IPS-18a (cell line): ENCODE measurements around the gene TRIM73.
"Not testable (repeated sequence)": the region's sequence is repeated elsewhere in the genome, so short reads cannot be mapped to it uniquely, and the experiment has no call there.

Experiments used
- H3K27ac ChIP-seq: one replicate; pipeline ENCODE4 v1.5.1; 2013; ENCODE audit warnings: low read length
- H3K27me3 ChIP-seq: one replicate; pipeline ENCODE4 v1.6.1; 2013; ENCODE audit warnings: mild to moderate bottlenecking, low read length; ENCODE audit not compliant: control insufficient read depth, insufficient read depth
- H3K36me3 ChIP-seq: one replicate; pipeline ENCODE4 v1.6.1; 2013; ENCODE audit warnings: low read depth, low read length; ENCODE audit not compliant: control insufficient read depth
- H3K4me1 ChIP-seq: one replicate; pipeline ENCODE4 v1.6.1; 2013; ENCODE audit warnings: low read depth, low read length; ENCODE audit not compliant: control insufficient read depth
- H3K4me3 ChIP-seq: one replicate; pipeline ENCODE4 v1.5.1; 2013; ENCODE audit warnings: low read length
- H3K9ac ChIP-seq: one replicate; pipeline ENCODE4 v1.6.1; 2013; ENCODE audit warnings: mild to moderate bottlenecking, low read length, moderate library complexity
- H3K9me3 ChIP-seq: one replicate; pipeline ENCODE4 v1.6.1; 2013; ENCODE audit warnings: low read depth, low read length; ENCODE audit not compliant: control insufficient read depth

Gene TRIM73

DNA sequence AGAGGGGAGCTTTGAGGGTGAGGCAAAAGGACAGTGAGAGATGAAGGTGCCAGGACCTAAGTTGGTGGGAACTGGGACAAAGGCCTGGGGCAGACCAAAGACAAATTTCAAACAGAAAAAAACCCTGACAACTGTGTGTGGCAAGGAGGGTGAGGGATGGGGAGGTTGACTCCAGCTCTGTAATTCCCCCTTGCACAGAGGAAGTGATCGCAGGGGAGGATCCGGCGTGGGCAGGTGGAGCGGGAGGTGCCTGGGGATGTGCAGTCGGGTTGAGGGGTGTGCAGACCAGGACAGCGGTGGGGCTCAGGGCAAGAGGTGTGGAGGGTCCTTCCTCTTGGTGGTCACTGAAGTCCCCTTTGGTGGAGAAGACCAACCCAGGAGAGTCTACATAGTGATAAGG lies 5.1 kb downstream of the TRIM73 start:
- H3K4me1 ChIP-seq, H3K9ac ChIP-seq: not testable (repeated sequence)

DNA sequence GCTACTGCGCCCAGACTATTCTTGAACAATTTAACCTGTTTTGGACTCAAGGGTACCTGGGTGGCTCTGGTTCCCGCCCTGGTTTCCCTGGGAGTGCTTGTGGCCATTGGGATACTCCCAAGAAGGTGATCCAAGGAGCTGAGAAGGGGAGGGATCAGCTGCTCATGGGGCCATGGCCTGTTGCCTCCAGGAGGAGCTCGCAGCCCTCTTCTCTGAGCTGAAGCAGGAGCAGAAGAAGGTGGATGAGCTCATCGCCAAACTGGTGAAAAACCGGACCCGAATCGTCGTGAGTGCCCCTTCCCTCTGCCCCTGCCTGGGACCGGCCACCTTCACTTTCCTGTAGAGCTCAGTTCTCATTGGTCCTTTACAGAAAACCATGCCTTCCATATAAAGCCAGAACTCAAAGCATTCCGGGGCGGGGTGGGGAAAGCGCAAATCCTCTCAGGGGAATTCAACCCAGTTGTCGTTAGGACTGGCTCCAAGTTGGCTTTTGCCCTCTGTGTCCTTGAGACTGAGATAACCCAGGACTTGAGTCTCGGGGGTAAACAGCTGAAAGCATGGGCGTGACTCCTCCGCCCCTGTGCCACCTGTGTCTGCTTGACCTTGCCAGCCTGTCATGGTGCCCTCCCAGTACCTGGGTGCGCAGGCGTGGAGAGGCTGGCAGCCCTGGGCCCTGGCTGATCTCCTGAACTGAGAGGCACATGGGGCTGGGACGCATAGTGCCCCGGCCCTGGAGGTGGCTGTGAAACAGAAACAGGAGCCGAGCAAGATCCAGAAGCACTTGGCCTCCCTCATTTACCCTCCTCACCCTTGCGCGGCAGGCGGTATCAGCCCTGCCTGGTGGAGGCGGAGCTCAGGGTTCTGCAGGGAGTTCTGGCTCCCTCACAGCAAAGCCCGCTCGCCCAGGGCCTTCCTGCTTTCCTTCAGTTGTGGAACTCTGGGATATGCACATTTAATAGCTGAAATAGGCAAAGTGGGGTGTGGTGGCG lies 8.3 kb downstream of the TRIM73 start:
- H3K9ac ChIP-seq, H3K36me3 ChIP-seq, H3K27ac ChIP-seq, H3K4me1 ChIP-seq, H3K9me3 ChIP-seq, H3K4me3 ChIP-seq, H3K27me3 ChIP-seq: not testable (repeated sequence)

More for the DNA sequence above, 5.1 kb downstream of the TRIM73 start:
- H3K27me3 ChIP-seq, H3K27ac ChIP-seq, H3K4me3 ChIP-seq, H3K9me3 ChIP-seq, H3K36me3 ChIP-seq: not testable (repeated sequence)

DNA sequence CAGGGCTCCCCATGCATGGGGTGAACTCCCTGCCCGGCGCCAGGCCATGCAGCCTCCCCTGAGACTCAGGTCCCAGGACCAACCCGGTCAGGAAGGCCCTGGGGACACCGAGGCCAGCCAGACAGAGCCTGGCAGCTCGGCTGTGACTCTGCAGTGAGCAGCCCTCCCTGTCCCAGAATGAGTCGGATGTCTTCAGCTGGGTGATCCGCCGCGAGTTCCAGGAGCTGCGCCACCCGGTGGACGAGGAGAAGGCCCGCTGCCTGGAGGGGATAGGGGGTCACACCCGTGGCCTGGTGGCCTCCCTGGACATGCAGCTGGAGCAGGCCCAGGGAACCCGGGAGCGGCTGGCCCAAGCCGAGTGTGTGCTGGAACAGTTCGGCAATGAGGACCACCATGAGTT lies 9.2 kb downstream of the TRIM73 start:
- not testable (repeated sequence) for H3K4me3 ChIP-seq, H3K9ac ChIP-seq, H3K27me3 ChIP-seq, H3K36me3 ChIP-seq, H3K4me1 ChIP-seq, H3K27ac ChIP-seq, H3K9me3 ChIP-seq

DNA sequence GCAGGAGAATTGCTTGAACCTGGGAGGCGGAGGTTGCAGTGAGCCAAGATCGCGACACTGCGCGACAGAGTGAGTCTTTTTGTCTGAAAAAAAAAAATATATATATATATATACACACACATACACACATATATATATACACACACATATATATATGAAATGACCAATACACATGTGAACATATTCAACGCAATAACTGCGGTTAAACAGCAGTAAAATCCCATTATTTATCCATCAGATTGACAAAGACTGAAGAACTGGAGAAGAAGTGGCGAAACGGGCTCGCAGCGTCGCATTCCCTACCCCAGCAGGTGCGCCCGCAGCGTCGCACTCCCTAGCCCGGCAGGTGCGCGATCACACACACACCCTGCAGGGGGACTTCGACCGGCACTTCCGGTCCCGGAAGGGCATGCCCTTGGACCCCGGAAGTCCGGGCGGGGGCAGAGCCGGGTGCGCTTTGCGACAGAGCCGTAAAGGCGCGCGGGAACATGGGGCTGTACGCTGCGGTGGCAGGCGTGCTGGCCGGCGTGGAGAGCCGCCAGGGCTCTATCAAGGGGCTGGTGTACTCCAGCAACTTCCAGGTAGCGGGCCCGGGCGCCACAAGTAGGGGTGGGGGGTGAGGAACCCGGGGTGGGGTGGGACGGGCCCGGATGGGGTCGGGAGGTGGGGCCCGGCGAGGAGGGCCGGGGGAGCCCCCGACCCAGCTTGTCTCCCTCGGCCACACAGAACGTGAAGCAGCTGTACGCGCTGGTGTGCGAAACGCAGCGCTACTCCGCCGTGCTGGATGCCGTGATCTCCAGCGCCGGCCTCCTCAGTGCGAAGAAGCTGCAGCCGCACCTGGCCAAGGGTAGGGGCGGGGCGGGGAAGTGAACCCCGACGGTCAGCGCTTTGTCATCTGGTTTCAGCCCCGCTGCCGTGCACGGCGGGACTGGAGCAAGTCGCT lies 14.7 kb downstream of the TRIM73 start:
- not testable (repeated sequence) for H3K27ac ChIP-seq, H3K4me1 ChIP-seq

GRCh38 chr7:75410823-75411173 lies 15.4 kb downstream of the TRIM73 start:
- H3K27ac ChIP-seq, H3K9ac ChIP-seq, H3K36me3 ChIP-seq, H3K4me1 ChIP-seq, H3K27me3 ChIP-seq, H3K4me3 ChIP-seq, H3K9me3 ChIP-seq: not testable (repeated sequence)

More for the DNA sequence above, 14.7 kb downstream of the TRIM73 start:
- not testable (repeated sequence) for H3K27me3 ChIP-seq, H3K36me3 ChIP-seq, H3K9ac ChIP-seq, H3K4me3 ChIP-seq, H3K9me3 ChIP-seq

GRCh38 chr7:75414204-75414603 lies 18.8 kb downstream of the TRIM73 start:
- H3K36me3 ChIP-seq, H3K4me3 ChIP-seq, H3K27me3 ChIP-seq, H3K4me1 ChIP-seq, H3K27ac ChIP-seq, H3K9ac ChIP-seq, H3K9me3 ChIP-seq: not testable (repeated sequence)

- H3K9me3 ChIP-seq, H3K27ac ChIP-seq, H3K9ac ChIP-seq, H3K36me3 ChIP-seq, H3K27me3 ChIP-seq, H3K4me1 ChIP-seq, H3K4me3 ChIP-seq: not testable (repeated sequence)
Observed at GRCh38 chr7:75414708-75415427, 19.4 kb downstream of the TRIM73 start.

- not testable (repeated sequence) for H3K36me3 ChIP-seq, H3K4me3 ChIP-seq, H3K27ac ChIP-seq, H3K27me3 ChIP-seq, H3K4me1 ChIP-seq, H3K9me3 ChIP-seq, H3K9ac ChIP-seq
Observed at GRCh38 chr7:75415428-75415817, 20.0 kb downstream of the TRIM73 start.

DNA sequence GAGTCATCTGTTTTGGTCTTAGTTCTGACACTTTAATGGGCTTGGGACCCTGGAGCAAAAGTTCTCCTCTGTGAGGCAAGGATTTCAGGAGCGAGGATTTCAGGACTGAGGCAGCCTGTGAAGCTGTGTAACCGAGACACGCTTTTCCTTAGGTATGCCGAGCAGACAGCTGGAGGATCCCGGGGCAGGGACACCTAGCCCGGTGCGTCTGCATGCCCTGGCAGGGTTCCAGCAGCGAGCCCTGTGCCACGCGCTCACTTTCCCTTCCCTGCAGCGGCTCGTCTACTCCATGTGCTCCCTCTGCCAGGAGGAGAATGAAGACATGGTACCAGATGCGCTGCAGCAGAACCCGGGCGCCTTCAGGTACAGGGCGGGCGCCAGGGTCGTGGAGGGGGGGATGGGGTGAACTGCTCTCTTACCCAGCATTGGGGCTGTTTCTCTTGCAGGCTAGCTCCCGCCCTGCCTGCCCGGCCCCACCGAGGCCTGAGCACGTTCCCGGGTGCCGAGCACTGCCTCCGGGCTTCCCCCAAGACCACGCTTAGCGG lies 20.5 kb downstream of the TRIM73 start:
- not testable (repeated sequence) for H3K4me3 ChIP-seq, H3K36me3 ChIP-seq, H3K27me3 ChIP-seq, H3K9me3 ChIP-seq, H3K9ac ChIP-seq, H3K27ac ChIP-seq, H3K4me1 ChIP-seq

DNA sequence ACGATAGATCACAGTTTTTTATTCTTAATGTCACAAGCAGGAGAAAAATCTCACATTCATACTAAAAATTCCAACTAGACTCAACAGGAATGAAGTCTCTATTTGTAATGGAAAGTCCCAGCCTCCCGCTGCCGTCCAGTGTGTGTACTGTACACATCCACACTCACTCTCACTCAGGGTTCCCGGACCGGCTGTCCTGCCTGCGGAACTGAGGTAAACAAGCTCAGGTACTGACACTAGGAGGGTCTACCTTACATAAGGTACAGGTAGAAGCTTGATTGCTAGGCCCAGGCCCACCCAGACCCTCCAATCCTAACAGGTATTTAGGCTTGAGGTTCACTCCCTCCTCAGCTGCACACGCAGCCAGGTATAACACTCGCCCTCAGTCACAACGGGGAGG lies 21.4 kb downstream of the TRIM73 start:
- H3K27me3 ChIP-seq, H3K9me3 ChIP-seq, H3K4me3 ChIP-seq, H3K4me1 ChIP-seq, H3K27ac ChIP-seq, H3K36me3 ChIP-seq, H3K9ac ChIP-seq: not testable (repeated sequence)

GRCh38 chr7:75418292-75418858 lies 22.9 kb downstream of the TRIM73 start:
- not testable (repeated sequence) for H3K27me3 ChIP-seq, H3K4me1 ChIP-seq, H3K27ac ChIP-seq, H3K4me3 ChIP-seq, H3K9me3 ChIP-seq, H3K9ac ChIP-seq
- peaks cover 12% of the 10 kb centered on the region for H3K36me3 ChIP-seq
